ENCODE data around the gene ITM2C. TPM values are rescaled to one million over a fixed set of nuclear protein-coding genes. Genes with fewer than 3 reads are reported as not detected.

Gene ITM2C
- total and polyA plus RNA-seq, 9 donors, result 52.3 to 96.2 (median 67.8) TPM

DNA sequence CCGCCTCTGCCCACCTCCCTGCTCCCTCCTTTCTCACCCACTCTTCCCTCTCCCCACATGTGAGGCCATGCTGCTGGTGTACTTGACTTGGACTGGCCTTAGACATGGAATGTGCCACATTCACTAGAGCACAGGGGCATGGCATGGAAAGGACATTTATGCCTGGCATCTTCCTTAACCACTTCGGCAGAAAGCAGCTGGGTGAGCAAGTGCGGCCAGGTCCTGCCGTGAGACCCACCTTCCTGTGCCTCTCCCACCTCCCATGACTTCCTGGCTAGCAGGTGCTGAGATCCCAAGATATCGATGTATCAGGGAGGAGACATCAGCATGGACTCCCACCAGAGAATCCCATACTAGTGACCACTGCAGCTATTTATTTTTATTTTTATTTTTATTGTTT, 47.3 kb downstream of the ITM2C start:
- no peaks in the 10 kb centered on the region for H3K9me3 ChIP-seq
- H3K27me3 ChIP-seq, result no peaks in the 10 kb centered on the region
- intact Hi-C loops (cut with DNase I), result no loop called here
- no peaks in the 10 kb centered on the region for H3K36me3 ChIP-seq
- no peaks in the 10 kb centered on the region for H3K4me1 ChIP-seq (ENCODE audit: insufficient read depth)
- 89 to 96% (median 95%) methylated on average over 5 of the region's 5 CpGs for WGBS, 3 donors
- H3K4me3 ChIP-seq, result no peak overlapping the region
- H3K27ac ChIP-seq, result no peak overlapping the region
- TF ChIP-seq POLR2A (IDR thresholded peaks at IDR 0.05) (no peak), EP300 (IDR thresholded peaks at IDR 0.05) (no peak)
- TF ChIP-seq, protein P1, sequence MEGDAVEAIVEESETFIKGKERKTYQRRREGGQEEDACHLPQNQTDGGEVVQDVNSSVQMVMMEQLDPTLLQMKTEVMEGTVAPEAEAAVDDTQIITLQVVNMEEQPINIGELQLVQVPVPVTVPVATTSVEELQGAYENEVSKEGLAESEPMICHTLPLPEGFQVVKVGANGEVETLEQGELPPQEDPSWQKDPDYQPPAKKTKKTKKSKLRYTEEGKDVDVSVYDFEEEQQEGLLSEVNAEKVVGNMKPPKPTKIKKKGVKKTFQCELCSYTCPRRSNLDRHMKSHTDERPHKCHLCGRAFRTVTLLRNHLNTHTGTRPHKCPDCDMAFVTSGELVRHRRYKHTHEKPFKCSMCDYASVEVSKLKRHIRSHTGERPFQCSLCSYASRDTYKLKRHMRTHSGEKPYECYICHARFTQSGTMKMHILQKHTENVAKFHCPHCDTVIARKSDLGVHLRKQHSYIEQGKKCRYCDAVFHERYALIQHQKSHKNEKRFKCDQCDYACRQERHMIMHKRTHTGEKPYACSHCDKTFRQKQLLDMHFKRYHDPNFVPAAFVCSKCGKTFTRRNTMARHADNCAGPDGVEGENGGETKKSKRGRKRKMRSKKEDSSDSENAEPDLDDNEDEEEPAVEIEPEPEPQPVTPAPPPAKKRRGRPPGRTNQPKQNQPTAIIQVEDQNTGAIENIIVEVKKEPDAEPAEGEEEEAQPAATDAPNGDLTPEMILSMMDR (IDR thresholded peaks at IDR 0.05), result no peak
- peak in 1 of 5 donors; percentile 2 for DNase-seq

DNA sequence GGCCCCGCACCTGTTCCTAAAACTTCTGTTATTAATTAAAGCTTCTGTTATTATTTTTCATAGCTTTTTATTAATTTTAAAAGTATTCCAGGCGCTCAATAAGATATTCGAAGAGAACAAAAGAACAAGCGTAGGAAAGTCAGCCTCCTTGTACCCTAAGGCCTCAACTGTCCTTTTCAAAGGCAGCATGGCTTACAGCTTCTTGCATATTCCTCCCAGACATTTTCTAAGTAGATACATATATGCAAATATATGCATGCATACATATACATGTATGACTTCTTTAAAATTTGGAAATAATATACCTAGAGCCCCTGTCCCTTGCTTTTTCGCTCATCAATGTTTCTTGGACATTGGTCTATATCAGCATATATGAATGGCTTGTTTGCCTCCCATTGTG, 48.0 kb downstream of the ITM2C start:
- Histone ChIP-seq H3K9me3 (no peaks in the 10 kb centered on the region), H3K4me3 (no peak overlapping the region), H3K27me3 (no peaks in the 10 kb centered on the region), H3K27ac (no peak overlapping the region), H3K4me1 (ENCODE audit: insufficient read depth) (no peaks in the 10 kb centered on the region), H3K36me3 (no peaks in the 10 kb centered on the region)
- intact Hi-C loops (cut with DNase I), result no loop called here
- no peak for DNase-seq
- WGBS, 3 donors, result 90 to 94% (median 93%) methylated on average over 5 of the region's 5 CpGs
- TF ChIP-seq POLR2A (IDR thresholded peaks at IDR 0.05) (no peak), EP300 (IDR thresholded peaks at IDR 0.05) (no peak)
- TF ChIP-seq, protein P1 (IDR thresholded peaks at IDR 0.05), result no peak

DNA sequence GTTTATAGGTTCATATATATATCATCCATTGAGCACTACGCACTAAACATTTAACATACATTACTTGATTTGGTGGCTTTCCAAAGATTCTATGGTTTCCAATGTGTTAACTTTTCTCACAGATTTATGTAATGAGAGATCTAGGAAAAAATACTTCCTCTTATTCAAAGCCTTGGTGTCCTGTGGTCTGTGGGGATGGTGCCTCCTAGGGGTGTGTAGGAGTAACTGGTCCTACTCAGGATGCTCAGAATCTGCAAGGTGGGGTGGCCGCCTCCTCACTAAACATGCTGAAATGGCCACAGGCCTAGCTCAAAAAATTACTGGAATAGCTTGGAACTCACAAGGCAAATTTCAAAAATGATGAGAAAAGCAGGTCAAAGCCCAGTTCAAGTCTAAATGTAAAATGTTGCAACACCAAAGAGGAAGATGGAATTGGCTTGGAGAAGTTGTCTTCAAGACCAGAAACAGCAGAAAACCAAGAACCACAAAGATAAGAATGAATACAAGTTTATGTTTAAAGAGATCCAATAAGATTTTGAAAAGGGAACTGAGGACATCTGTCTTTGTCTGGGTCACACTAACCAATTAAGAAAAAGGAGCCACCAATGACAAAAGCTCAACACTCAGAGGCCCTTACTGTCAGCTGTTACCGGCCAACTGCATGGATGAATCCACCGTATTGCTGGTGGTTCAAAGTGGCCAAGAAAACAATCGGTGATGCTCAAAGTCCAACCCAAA, 48.8 kb downstream of the ITM2C start:
- H3K36me3 ChIP-seq, result no peaks in the 10 kb centered on the region
- no peaks in the 10 kb centered on the region for H3K27me3 ChIP-seq
- H3K4me3 ChIP-seq, result no peak overlapping the region
- H3K27ac ChIP-seq, result no peak overlapping the region
- no peaks in the 10 kb centered on the region for H3K4me1 ChIP-seq (ENCODE audit: insufficient read depth)
- no peaks in the 10 kb centered on the region for H3K9me3 ChIP-seq
- DNase-seq, result peak in 1 of 5 donors; percentile 7
- 80 to 89% (median 84%) methylated on average over 5 of the region's 5 CpGs for WGBS, 3 donors
- intact Hi-C loops (cut with DNase I), result no loop called here
- TF ChIP-seq, protein P1 (IDR thresholded peaks at IDR 0.05), result no peak
- TF ChIP-seq POLR2A (IDR thresholded peaks at IDR 0.05) (no peak), EP300 (IDR thresholded peaks at IDR 0.05) (no peak)

DNA sequence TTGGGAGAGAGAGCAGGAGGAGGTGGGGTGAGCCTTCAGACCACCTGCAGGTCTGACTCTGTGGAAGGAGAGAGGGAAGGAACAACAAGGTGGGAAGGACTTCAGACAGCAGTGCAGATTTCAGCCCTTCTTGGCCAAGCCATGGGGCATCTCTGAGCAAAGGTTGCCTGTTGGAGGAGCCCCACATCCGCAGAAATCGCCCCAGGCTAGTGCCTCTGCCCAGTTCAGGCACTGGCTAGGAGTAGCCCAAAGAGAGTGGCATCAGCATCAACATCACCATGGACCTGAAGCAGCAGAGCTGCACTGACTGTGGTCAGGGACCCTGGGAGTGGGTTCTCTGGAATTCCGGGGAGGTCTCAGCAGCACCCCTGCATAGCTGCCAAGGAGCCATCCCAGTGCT, 50.1 kb downstream of the ITM2C start:
- peak in 1 of 5 donors; percentile 4 for DNase-seq
- Histone ChIP-seq H3K4me1 (ENCODE audit: insufficient read depth) (no peaks in the 10 kb centered on the region), H3K9me3 (no peaks in the 10 kb centered on the region), H3K27me3 (no peaks in the 10 kb centered on the region), H3K4me3 (no peak overlapping the region), H3K27ac (no peak overlapping the region), H3K36me3 (no peaks in the 10 kb centered on the region)
- intact Hi-C loops (cut with DNase I), result no loop called here
- TF ChIP-seq POLR2A (IDR thresholded peaks at IDR 0.05), result no peak
- TF ChIP-seq EP300 (IDR thresholded peaks at IDR 0.05), result no peak
- TF ChIP-seq, protein P1 (IDR thresholded peaks at IDR 0.05), result no peak
- 84 to 87% (median 86%) methylated on average over 3 of the region's 3 CpGs for WGBS, 3 donors

All from ovary (tissue), 9 donors.